Measurements from ENCODE around the gene TRPM2.

Gene TRPM2

GRCh38 chr21:44433791-44434567 is 80.6 kb downstream of the TRPM2 start:
- TF ChIP-seq PAX5 (IDR thresholded peaks at IDR 0.05; ENCODE audit: insufficient read depth, low read length, severe bottlenecking) (no peak), POU2F2 (IDR thresholded peaks at IDR 0.05; ENCODE audit: low read depth, low read length) (no peak), TAF1 (IDR thresholded peaks at IDR 0.05; ENCODE audit: low read depth, low read length) (no peak), POLR2A (IDR thresholded peaks at IDR 0.05; ENCODE audit: low read depth, low read length) (no peak), POLR2AphosphoS5 (IDR thresholded peaks at IDR 0.05; ENCODE audit: low read depth, low read length) (no peak), SPI1 (IDR thresholded peaks at IDR 0.05; ENCODE audit: low read depth, low read length) (no peak)
- FAIRE-seq (no peak), DNase-seq (ENCODE audit: insufficient read length, low spot score) (no peak)

GRCh38 chr21:44434568-44434925 is 81.1 kb downstream of the TRPM2 start:
- DNase-seq (ENCODE audit: insufficient read length, low spot score), result no peak
- no peak for FAIRE-seq
- TF ChIP-seq POU2F2 (IDR thresholded peaks at IDR 0.05; ENCODE audit: low read depth, low read length) (no peak), TAF1 (IDR thresholded peaks at IDR 0.05; ENCODE audit: low read depth, low read length) (no peak), POLR2AphosphoS5 (IDR thresholded peaks at IDR 0.05; ENCODE audit: low read depth, low read length) (no peak), POLR2A (IDR thresholded peaks at IDR 0.05; ENCODE audit: low read depth, low read length) (no peak), SPI1 (IDR thresholded peaks at IDR 0.05; ENCODE audit: low read depth, low read length) (no peak), PAX5 (IDR thresholded peaks at IDR 0.05; ENCODE audit: insufficient read depth, low read length, severe bottlenecking) (no peak)

- FAIRE-seq, result no peak
- TF ChIP-seq POLR2AphosphoS5 (IDR thresholded peaks at IDR 0.05; ENCODE audit: low read depth, low read length) (no peak), SPI1 (IDR thresholded peaks at IDR 0.05; ENCODE audit: low read depth, low read length) (no peak), PAX5 (IDR thresholded peaks at IDR 0.05; ENCODE audit: insufficient read depth, low read length, severe bottlenecking) (no peak), POU2F2 (IDR thresholded peaks at IDR 0.05; ENCODE audit: low read depth, low read length) (no peak), TAF1 (IDR thresholded peaks at IDR 0.05; ENCODE audit: low read depth, low read length) (no peak), POLR2A (IDR thresholded peaks at IDR 0.05; ENCODE audit: low read depth, low read length) (no peak)
- DNase-seq (ENCODE audit: insufficient read length, low spot score), result no peak
Measured at GRCh38 chr21:44434936-44435635, 81.7 kb downstream of the TRPM2 start.

- FAIRE-seq (no peak), DNase-seq (ENCODE audit: insufficient read length, low spot score) (no peak)
- TF ChIP-seq POLR2AphosphoS5 (IDR thresholded peaks at IDR 0.05; ENCODE audit: low read depth, low read length) (no peak), PAX5 (IDR thresholded peaks at IDR 0.05; ENCODE audit: insufficient read depth, low read length, severe bottlenecking) (no peak), POLR2A (IDR thresholded peaks at IDR 0.05; ENCODE audit: low read depth, low read length) (no peak), POU2F2 (IDR thresholded peaks at IDR 0.05; ENCODE audit: low read depth, low read length) (no peak), SPI1 (IDR thresholded peaks at IDR 0.05; ENCODE audit: low read depth, low read length) (no peak), TAF1 (IDR thresholded peaks at IDR 0.05; ENCODE audit: low read depth, low read length) (no peak)
Measured at GRCh38 chr21:44436111-44436611, 82.7 kb downstream of the TRPM2 start.

GRCh38 chr21:44436958-44437357 is 83.5 kb downstream of the TRPM2 start:
- FAIRE-seq (no peak), DNase-seq (ENCODE audit: insufficient read length, low spot score) (no peak)
- TF ChIP-seq POU2F2 (IDR thresholded peaks at IDR 0.05; ENCODE audit: low read depth, low read length) (no peak), POLR2AphosphoS5 (IDR thresholded peaks at IDR 0.05; ENCODE audit: low read depth, low read length) (no peak), TAF1 (IDR thresholded peaks at IDR 0.05; ENCODE audit: low read depth, low read length) (no peak), POLR2A (IDR thresholded peaks at IDR 0.05; ENCODE audit: low read depth, low read length) (no peak), PAX5 (IDR thresholded peaks at IDR 0.05; ENCODE audit: insufficient read depth, low read length, severe bottlenecking) (no peak), SPI1 (IDR thresholded peaks at IDR 0.05; ENCODE audit: low read depth, low read length) (no peak)

DNA sequence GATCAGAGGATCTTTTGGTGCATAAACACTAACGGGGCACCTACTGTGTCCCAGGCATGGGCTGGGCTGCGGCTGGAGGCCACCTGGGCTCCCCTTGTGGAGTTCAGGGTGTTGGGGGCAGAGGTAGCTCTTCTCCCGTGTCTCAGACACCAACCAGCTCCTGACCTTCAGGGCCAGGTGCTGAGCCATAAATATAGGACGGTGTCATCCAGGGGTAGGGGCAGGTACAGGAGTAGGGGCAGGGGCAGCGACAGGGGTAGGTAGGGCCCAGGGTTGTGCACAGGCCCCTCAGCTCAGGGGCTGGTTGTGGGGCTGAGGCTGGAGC is 83.9 kb downstream of the TRPM2 start:
- no peak for TF ChIP-seq POLR2A (IDR thresholded peaks at IDR 0.05; ENCODE audit: low read depth, low read length)
- TF ChIP-seq PAX5 (IDR thresholded peaks at IDR 0.05; ENCODE audit: insufficient read depth, low read length, severe bottlenecking), result no peak
- TF ChIP-seq POLR2AphosphoS5 (IDR thresholded peaks at IDR 0.05; ENCODE audit: low read depth, low read length), result no peak

DNA sequence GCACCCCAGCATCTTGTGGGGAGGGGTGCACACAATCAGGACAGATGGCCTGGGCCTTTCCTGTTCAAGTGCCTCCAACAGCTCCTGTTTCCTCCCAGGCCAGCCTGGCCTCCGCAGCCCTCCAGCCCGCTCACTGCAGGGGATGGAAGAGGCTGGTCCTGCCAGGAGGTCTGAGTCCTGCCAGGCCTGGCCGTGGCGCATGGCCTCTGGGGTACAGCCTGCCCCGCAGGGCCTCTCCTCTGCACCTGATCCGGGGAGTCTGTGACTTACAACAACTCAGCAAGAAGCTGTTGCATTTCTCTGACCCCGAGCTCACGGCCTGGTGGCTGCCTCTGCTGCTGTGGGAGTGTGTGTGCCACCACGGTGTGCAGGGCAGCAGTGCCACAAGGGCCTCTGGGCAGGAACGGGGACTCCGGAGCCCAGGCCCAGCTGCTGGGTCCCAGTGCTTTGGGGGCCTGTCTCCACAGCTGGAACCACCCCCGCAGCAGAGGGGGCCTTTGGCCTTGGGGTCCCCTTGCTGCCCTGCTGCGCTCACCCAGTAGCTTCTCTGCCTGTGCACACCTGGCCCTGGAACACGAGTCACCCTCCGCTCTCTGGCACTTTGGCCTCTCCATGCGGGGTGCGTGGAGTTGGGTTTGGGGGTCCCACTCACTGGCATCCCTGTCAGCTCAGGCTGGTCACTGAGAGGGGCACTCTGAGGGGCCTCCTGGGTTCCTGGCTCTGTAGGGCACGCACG is 84.4 kb downstream of the TRPM2 start:
- FAIRE-seq (no peak), DNase-seq (ENCODE audit: insufficient read length, low spot score) (no peak)
- TF ChIP-seq PAX5 (IDR thresholded peaks at IDR 0.05; ENCODE audit: insufficient read depth, low read length, severe bottlenecking), result no peak
- no peak for TF ChIP-seq SPI1 (IDR thresholded peaks at IDR 0.05; ENCODE audit: low read depth, low read length)

More for the DNA sequence above, 83.9 kb downstream of the TRPM2 start:
- DNase-seq (ENCODE audit: insufficient read length, low spot score) (no peak), FAIRE-seq (no peak)

- no peak for FAIRE-seq
- DNase-seq (ENCODE audit: insufficient read length, low spot score), result no peak
- TF ChIP-seq SPI1 (IDR thresholded peaks at IDR 0.05; ENCODE audit: low read depth, low read length), result no peak
- TF ChIP-seq POU2F2 (IDR thresholded peaks at IDR 0.05; ENCODE audit: low read depth, low read length), result no peak
- TF ChIP-seq PAX5 (IDR thresholded peaks at IDR 0.05; ENCODE audit: insufficient read depth, low read length, severe bottlenecking), result no peak
Measured at GRCh38 chr21:44438531-44439210, 85.2 kb downstream of the TRPM2 start.

GRCh38 chr21:44439211-44439600 is 85.8 kb downstream of the TRPM2 start:
- FAIRE-seq (no peak), DNase-seq (ENCODE audit: insufficient read length, low spot score) (no peak)
- TF ChIP-seq POLR2A (IDR thresholded peaks at IDR 0.05; ENCODE audit: low read depth, low read length) (no peak), TAF1 (IDR thresholded peaks at IDR 0.05; ENCODE audit: low read depth, low read length) (no peak), POU2F2 (IDR thresholded peaks at IDR 0.05; ENCODE audit: low read depth, low read length) (no peak)
